Measurements from ENCODE around the gene FOXO1.

DNA sequence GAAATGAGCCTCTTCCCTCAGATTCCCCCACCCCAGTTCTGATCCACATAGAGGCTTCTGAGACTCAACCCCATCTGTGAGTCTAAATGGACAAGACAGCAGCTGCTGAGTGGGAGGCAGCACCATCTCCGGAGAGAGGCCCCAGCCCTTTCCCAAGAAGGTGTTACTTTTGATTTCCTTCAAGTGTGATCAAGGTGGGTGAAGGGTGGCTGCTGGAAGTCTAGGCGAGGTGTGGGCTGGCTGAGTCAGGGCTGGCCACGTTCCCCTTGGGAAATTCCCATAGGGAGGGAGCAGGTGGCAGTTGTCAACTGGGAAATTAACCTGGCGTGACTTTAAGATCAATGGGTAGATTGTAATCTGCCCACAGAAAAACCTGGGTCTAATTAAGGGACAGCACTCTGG, 148.0 kb downstream of the FOXO1 start:
- TF ChIP-seq, protein P1, sequence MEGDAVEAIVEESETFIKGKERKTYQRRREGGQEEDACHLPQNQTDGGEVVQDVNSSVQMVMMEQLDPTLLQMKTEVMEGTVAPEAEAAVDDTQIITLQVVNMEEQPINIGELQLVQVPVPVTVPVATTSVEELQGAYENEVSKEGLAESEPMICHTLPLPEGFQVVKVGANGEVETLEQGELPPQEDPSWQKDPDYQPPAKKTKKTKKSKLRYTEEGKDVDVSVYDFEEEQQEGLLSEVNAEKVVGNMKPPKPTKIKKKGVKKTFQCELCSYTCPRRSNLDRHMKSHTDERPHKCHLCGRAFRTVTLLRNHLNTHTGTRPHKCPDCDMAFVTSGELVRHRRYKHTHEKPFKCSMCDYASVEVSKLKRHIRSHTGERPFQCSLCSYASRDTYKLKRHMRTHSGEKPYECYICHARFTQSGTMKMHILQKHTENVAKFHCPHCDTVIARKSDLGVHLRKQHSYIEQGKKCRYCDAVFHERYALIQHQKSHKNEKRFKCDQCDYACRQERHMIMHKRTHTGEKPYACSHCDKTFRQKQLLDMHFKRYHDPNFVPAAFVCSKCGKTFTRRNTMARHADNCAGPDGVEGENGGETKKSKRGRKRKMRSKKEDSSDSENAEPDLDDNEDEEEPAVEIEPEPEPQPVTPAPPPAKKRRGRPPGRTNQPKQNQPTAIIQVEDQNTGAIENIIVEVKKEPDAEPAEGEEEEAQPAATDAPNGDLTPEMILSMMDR (IDR thresholded peaks at IDR 0.05; ENCODE audit: insufficient read depth, low read length, poor library complexity, severe bottlenecking): no peak
- TF ChIP-seq EZH2phosphoT487 (conservative IDR thresholded peaks at IDR 0.05; ENCODE audit: low read length): no peak

All from SU-DHL-6 (cell line).